Femur (tissue), 1 donor: ENCODE measurements around the gene GKN1.

Experiments
- DNase-seq: peaks from one replicate; pipeline ENCODE4 v3.0.0-alpha.2; 2017

Gene GKN1

GRCh38 chr2:69010437-69011194 is 36.2 kb downstream of the GKN1 start:
- no peak for DNase-seq

GRCh38 chr2:69011611-69012157 is 37.2 kb downstream of the GKN1 start:
- no peak for DNase-seq

- DNase-seq, result no peak
These were observed 38.1 kb downstream of the GKN1 start for GRCh38 chr2:69012310-69013141.

GRCh38 chr2:69013142-69013839 is 38.9 kb downstream of the GKN1 start, which contains the start of gene ANTXR1:
Gene ANTXR1 (plus strand): TSS chr2:69013179. CDS start chr2:69013500, 321 bp downstream.
- peak; percentile 90 for DNase-seq

- DNase-seq, result peak; percentile 75
These were observed 39.7 kb downstream of the GKN1 start for GRCh38 chr2:69013840-69014821.

GRCh38 chr2:69017080-69017479 is 42.6 kb downstream of the GKN1 start:
- DNase-seq, result peak; percentile 68

- no peak for DNase-seq
These were observed 43.4 kb downstream of the GKN1 start for GRCh38 chr2:69017835-69018234.

GRCh38 chr2:69018678-69019095 is 44.3 kb downstream of the GKN1 start:
- DNase-seq, result no peak

GRCh38 chr2:69020496-69021426 is 46.3 kb downstream of the GKN1 start:
- DNase-seq, result no peak

GRCh38 chr2:69021727-69022126 is 47.3 kb downstream of the GKN1 start:
- DNase-seq, result no peak

- DNase-seq, result no peak
These were observed 48.1 kb downstream of the GKN1 start for GRCh38 chr2:69022548-69022947.

- DNase-seq, result no peak
These were observed 48.8 kb downstream of the GKN1 start for GRCh38 chr2:69023236-69023635.

- DNase-seq, result no peak
These were observed 51.6 kb downstream of the GKN1 start for GRCh38 chr2:69026026-69026425.

- no peak for DNase-seq
These were observed 52.4 kb downstream of the GKN1 start for GRCh38 chr2:69026691-69027459.
